Breast epithelium (tissue), 4 donors: ENCODE data around the gene CABLES1. TPM values are rescaled to one million over a fixed set of nuclear protein-coding genes. Genes with fewer than 3 reads are reported as not detected.

ENCODE experiments used
- DNase-seq, 2 donors: peaks; one replicate each; pipeline ENCODE4 v3.0.0-alpha.2; 2019; ENCODE audit warnings: low spot score in 2 of 2
- H3K27ac ChIP-seq, 2 donors: fragments of 200-600 bp; sonication (generic) in 1 of 2; one replicate each; pipeline ENCODE4 v1.5.1; 2016 to 2019; ENCODE audit warnings: mild to moderate bottlenecking in 1 of 2
- H3K27me3 ChIP-seq, 2 donors: fragments of 200-600 bp; sonication (generic) in 1 of 2; one replicate each; pipeline versions ENCODE4 v1.5.1 to v1.6.0; 2017 to 2019; ENCODE audit warnings: control low read depth in 1 of 2, mild to moderate bottlenecking in 1 of 2
- H3K36me3 ChIP-seq: fragments of 200-600 bp; one replicate; pipeline ENCODE4 v1.5.1; 2019
- H3K4me1 ChIP-seq, 2 donors: fragments of 200-600 bp; sonication (generic); one replicate each; pipeline ENCODE4 v1.5.1; 2016 to 2019; ENCODE audit warnings: control low read depth in 1 of 2
- H3K4me3 ChIP-seq, 3 donors: fragments of 200-600 bp; sonication (generic); 1 replicate in 2 of 3; 2 replicates in 1 of 3; pipeline ENCODE4 v1.5.1; 2016 to 2019; ENCODE audit warnings: mild to moderate bottlenecking in 3 of 3, moderate library complexity in 2 of 3
- H3K9me3 ChIP-seq, 2 donors: fragments of 200-600 bp; sonication (generic) in 1 of 2; one replicate each; pipeline ENCODE4 v1.5.1; 2016 to 2019; ENCODE audit warnings: control low read depth in 1 of 2
- POLR2A ChIP-seq: fragments of 450-650 bp; IDR thresholded peaks from one replicate; pipeline ENCODE4 v1.6.1; 2016; ENCODE audit warnings: antibody characterized with exemption, mild to moderate bottlenecking, moderate library complexity
- POLR2AphosphoS5 ChIP-seq, 3 donors: sonication (generic); formaldehyde crosslinking; IDR thresholded peaks; one replicate each; pipeline ENCODE4 v1.6.1; 2017; ENCODE audit warnings: antibody characterized with exemption in 3 of 3
- intact Hi-C: fragments of 100-400 bp; cut with DNase I; formaldehyde crosslinking; loops from one replicate; pipeline ENCODE4 v1.15.1; 2023; ENCODE audit warnings: low total_unique reads
- total RNA-seq, 3 donors: library from RNA; depleted of rRNA; stranded (reverse); fragments of >200 nt; gene quantifications; one replicate each; pipeline ENCODE4 v1.1.0, GENCODE V29; 2016
- TF ChIP-seq, protein P1 (sequence below), 3 donors: fragments of 450-650 bp; IDR thresholded peaks; one replicate each; pipeline ENCODE4 v1.5.1; 2016 to 2017; ENCODE audit warnings: antibody characterized with exemption in 3 of 3, mild to moderate bottlenecking in 3 of 3, moderate library complexity in 3 of 3

The CABLES1 gene
- total RNA-seq, 3 donors from 2014 or later, result 18.1 to 28.7 (median 22.3) TPM

- peaks cover 8 to 16% of the 10 kb centered on the region in 2 donors for H3K4me1 ChIP-seq
- no peaks in the 10 kb centered on the region for H3K36me3 ChIP-seq
- no peaks in the 10 kb centered on the region for H3K27me3 ChIP-seq
- DNase-seq, result peak in 1 of 2 donors; percentile 28
- intact Hi-C loops, result no loop called here
- H3K27ac ChIP-seq, result no peak overlapping the region
- no peaks in the 10 kb centered on the region for H3K9me3 ChIP-seq
- H3K4me3 ChIP-seq, result peak overlapping the region in 1 of 3 donors; percentile 90
- TF ChIP-seq POLR2A (no peak), POLR2AphosphoS5 (IDR thresholded peaks at IDR 0.05) (no peak)
- TF ChIP-seq, protein P1, sequence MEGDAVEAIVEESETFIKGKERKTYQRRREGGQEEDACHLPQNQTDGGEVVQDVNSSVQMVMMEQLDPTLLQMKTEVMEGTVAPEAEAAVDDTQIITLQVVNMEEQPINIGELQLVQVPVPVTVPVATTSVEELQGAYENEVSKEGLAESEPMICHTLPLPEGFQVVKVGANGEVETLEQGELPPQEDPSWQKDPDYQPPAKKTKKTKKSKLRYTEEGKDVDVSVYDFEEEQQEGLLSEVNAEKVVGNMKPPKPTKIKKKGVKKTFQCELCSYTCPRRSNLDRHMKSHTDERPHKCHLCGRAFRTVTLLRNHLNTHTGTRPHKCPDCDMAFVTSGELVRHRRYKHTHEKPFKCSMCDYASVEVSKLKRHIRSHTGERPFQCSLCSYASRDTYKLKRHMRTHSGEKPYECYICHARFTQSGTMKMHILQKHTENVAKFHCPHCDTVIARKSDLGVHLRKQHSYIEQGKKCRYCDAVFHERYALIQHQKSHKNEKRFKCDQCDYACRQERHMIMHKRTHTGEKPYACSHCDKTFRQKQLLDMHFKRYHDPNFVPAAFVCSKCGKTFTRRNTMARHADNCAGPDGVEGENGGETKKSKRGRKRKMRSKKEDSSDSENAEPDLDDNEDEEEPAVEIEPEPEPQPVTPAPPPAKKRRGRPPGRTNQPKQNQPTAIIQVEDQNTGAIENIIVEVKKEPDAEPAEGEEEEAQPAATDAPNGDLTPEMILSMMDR (IDR thresholded peaks at IDR 0.05), result no peak
Measured at GRCh38 chr18:23138471-23138870, 3.2 kb downstream of the CABLES1 start.

GRCh38 chr18:23141104-23141999 lies 6.1 kb downstream of the CABLES1 start:
- DNase-seq, result no peak
- intact Hi-C loops, result loop anchor here (10.0 kb wide), 1 partner anchor 83 kb away; no protein-coding TSS in a partner anchor

DNA sequence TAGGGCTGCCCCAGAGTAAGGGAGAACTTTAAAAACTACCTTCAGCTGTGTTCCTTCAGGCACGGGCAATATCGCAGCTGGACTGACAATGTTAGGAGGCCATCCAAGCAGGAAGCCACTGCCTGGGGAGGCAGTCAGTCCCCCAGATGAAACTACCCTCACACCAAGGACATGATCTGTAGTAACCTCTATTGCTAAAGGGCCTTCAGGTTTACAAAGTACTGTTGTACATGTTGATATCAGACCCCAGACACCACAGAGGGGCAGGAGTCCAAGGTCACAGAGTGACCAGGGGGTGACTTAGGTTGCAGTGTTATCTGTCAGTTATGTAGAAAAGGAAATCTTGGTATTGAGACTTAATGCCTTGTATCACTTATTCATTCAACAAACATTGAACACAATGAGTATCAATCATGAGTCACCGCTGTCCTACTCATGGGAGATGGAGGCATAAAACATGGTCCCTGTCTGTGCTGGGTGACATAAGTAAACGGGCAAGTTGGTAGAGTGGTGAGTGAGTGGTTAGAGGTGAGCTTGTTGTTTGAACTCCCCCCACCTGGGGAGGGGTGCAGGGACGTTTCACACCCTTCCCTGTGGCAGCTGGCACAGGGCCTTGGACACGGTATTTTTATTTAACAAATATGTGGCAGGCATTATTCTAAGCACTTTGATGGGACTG lies 7.1 kb downstream of the CABLES1 start:
- H3K27ac ChIP-seq, result peak overlapping the region; percentile 93 to 94
- H3K4me1 ChIP-seq, result peaks cover 15 to 16% of the 10 kb centered on the region in 2 donors
- no peak for DNase-seq
- TF ChIP-seq POLR2A (no peak), POLR2AphosphoS5 (IDR thresholded peaks at IDR 0.05) (no peak)
- TF ChIP-seq, protein P1 (IDR thresholded peaks at IDR 0.05), result no peak
- intact Hi-C loops, result loop anchor here (10.0 kb wide), 1 partner anchor 82 kb away; no protein-coding TSS in a partner anchor
- no peak overlapping the region for H3K4me3 ChIP-seq
- no peaks in the 10 kb centered on the region for H3K9me3 ChIP-seq
- no peaks in the 10 kb centered on the region for H3K36me3 ChIP-seq
- H3K27me3 ChIP-seq, result no peaks in the 10 kb centered on the region

More at GRCh38 chr18:23141104-23141999, 6.1 kb downstream of the CABLES1 start:
- Histone ChIP-seq H3K4me1 (peaks cover 15 to 16% of the 10 kb centered on the region in 2 donors), H3K27ac (peak overlapping the region; percentile 93 to 94), H3K9me3 (no peaks in the 10 kb centered on the region), H3K36me3 (no peaks in the 10 kb centered on the region), H3K4me3 (no peak overlapping the region), H3K27me3 (no peaks in the 10 kb centered on the region)
- TF ChIP-seq POLR2AphosphoS5 (IDR thresholded peaks at IDR 0.05) (no peak), POLR2A (no peak)
- TF ChIP-seq, protein P1 (IDR thresholded peaks at IDR 0.05), result no peak

DNA sequence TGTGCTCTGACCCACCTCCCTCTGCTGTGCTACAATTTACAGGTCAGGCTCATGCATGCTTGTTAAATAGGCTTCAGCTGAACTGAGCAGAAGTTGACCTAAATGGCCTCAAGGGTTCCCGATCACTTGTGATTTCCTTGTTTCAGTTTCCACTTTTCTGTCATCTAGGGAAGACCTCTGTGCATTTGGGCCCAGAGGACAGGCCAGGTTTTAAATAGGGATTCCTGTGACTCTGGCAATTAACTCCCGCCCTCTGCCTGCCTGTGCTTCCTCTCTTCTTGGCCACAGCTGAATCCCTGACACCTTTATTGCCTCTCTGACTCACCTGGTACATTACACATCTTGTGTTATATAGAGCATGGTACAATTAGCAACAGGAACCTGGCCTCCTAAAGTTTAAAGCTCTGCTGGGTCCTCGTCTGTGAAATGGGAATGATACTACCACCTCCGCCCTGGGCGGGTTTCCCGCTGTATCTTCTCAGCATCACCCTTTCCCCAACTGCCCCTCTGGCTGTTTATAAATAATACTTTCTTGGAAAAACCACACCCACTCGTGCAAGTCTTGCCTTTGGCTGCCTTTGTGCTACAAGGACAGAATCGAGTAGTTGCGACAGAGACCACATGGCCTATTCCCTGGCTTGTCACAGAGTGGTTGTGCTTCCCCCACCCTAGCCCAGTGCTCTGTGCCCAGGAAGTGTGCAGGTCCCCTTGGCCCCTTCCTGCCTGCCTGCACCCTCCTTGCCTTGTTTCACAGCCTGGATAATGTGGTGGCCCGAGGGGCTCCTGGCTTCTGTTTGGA lies 7.9 kb downstream of the CABLES1 start:
- H3K4me3 ChIP-seq, result peak overlapping the region in 1 of 3 donors; percentile 33
- H3K9me3 ChIP-seq, result no peaks in the 10 kb centered on the region
- H3K36me3 ChIP-seq, result no peaks in the 10 kb centered on the region
- intact Hi-C loops, result loop anchor here (10.0 kb wide), 1 partner anchor 82 kb away; no protein-coding TSS in a partner anchor
- DNase-seq, result peak in 1 of 2 donors; percentile 70
- TF ChIP-seq, protein P1 (IDR thresholded peaks at IDR 0.05), result no peak
- peak in 1 of 3 donors; percentile 44 for TF ChIP-seq POLR2AphosphoS5 (IDR thresholded peaks at IDR 0.05)
- H3K4me1 ChIP-seq, result peaks cover 15 to 16% of the 10 kb centered on the region in 2 donors
- peak overlapping the region; percentile 93 to 94 for H3K27ac ChIP-seq
- H3K27me3 ChIP-seq, result no peaks in the 10 kb centered on the region
